Measurements from ENCODE around the gene OGT.

DNA sequence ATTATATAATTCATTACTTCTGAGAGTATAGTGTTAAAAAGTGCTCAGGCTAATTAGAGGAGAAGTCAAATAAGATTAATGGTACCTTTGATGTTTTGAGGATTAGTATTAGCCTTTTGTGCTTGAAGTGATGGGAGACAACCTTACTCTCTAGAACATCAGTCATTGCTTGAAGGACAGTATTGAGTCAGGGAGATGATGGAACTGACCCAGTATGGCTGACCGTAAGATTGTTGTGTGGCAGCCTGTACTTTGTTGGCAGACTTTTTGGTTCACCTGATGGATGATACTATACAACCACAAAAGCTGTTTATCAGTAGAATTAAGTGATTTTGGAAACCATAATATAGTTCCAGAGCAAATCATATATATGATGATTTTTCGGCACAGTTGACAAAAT, 9.9 kb downstream of the OGT start:
- TF ChIP-seq, protein P1, sequence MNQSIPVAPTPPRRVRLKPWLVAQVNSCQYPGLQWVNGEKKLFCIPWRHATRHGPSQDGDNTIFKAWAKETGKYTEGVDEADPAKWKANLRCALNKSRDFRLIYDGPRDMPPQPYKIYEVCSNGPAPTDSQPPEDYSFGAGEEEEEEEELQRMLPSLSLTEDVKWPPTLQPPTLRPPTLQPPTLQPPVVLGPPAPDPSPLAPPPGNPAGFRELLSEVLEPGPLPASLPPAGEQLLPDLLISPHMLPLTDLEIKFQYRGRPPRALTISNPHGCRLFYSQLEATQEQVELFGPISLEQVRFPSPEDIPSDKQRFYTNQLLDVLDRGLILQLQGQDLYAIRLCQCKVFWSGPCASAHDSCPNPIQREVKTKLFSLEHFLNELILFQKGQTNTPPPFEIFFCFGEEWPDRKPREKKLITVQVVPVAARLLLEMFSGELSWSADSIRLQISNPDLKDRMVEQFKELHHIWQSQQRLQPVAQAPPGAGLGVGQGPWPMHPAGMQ (IDR thresholded peaks at IDR 0.05; ENCODE audit: borderline replicate concordance) = no peak
- no peak for TF ChIP-seq EZH2 (IDR thresholded peaks at IDR 0.05; ENCODE audit: borderline replicate concordance, control insufficient read depth, low read depth, low read length)
- TF ChIP-seq, protein P2, sequence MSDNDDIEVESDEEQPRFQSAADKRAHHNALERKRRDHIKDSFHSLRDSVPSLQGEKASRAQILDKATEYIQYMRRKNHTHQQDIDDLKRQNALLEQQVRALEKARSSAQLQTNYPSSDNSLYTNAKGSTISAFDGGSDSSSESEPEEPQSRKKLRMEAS (IDR thresholded peaks at IDR 0.05; ENCODE audit: low read depth, low read length) = no peak
- TF ChIP-seq EP300 (IDR thresholded peaks at IDR 0.05; ENCODE audit: borderline replicate concordance in 1 of 2, control insufficient read depth in 1 of 2, low read depth in 2 of 2, low read length in 2 of 2) = no peak
- TF ChIP-seq, protein P3, sequence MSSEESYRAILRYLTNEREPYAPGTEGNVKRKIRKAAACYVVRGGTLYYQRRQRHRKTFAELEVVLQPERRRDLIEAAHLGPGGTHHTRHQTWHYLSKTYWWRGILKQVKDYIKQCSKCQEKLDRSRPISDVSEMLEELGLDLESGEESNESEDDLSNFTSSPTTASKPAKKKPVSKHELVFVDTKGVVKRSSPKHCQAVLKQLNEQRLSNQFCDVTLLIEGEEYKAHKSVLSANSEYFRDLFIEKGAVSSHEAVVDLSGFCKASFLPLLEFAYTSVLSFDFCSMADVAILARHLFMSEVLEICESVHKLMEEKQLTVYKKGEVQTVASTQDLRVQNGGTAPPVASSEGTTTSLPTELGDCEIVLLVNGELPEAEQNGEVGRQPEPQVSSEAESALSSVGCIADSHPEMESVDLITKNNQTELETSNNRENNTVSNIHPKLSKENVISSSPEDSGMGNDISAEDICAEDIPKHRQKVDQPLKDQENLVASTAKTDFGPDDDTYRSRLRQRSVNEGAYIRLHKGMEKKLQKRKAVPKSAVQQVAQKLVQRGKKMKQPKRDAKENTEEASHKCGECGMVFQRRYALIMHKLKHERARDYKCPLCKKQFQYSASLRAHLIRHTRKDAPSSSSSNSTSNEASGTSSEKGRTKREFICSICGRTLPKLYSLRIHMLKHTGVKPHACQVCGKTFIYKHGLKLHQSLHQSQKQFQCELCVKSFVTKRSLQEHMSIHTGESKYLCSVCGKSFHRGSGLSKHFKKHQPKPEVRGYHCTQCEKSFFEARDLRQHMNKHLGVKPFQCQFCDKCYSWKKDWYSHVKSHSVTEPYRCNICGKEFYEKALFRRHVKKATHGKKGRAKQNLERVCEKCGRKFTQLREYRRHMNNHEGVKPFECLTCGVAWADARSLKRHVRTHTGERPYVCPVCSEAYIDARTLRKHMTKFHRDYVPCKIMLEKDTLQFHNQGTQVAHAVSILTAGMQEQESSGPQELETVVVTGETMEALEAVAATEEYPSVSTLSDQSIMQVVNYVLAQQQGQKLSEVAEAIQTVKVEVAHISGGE (CRISPR knock-in tag; IDR thresholded peaks at IDR 0.05) = no peak
- TF ChIP-seq SP1 (IDR thresholded peaks at IDR 0.05; ENCODE audit: low read depth, low read length) = no peak
- no peak for TF ChIP-seq MYC (IDR thresholded peaks at IDR 0.05; ENCODE audit: insufficient read depth, insufficient read length, insufficient replicate concordance, low read length, severe bottlenecking)
- no peak for TF ChIP-seq MYB (IDR thresholded peaks at IDR 0.05; ENCODE audit: borderline replicate concordance, low read depth, low read length)

Measured in GM12878 (cell line).